OCI-LY1 (cell line): ENCODE measurements around the gene MRPS22.

Source experiments
- H2AFZ ChIP-seq: fragments of 200-600 bp; sonication (generic), shearing (Covaris generic); 2 replicates; pipeline ENCODE4 v1.6.0; 2014; ENCODE audit warnings: antibody characterized with exemption, mild to moderate bottlenecking, low read length
- H3F3A ChIP-seq: fragments of 200-600 bp; sonication (generic), shearing (Covaris generic); 2 replicates; pipeline ENCODE4 v1.6.0; 2014; ENCODE audit warnings: mild to moderate bottlenecking, antibody characterized with exemption, low read length, moderate library complexity; ENCODE audit not compliant: insufficient read depth
- H3K27ac ChIP-seq: fragments of 200-600 bp; sonication (generic); 2 replicates; pipeline ENCODE4 v1.5.1; 2014; ENCODE audit warnings: low read length, mixed run types, mild to moderate bottlenecking, low read depth; ENCODE audit not compliant: poor library complexity, severe bottlenecking
- H3K27me3 ChIP-seq: fragments of 200-600 bp; sonication (generic); 2 replicates; pipeline ENCODE4 v1.6.0; 2014; ENCODE audit warnings: antibody characterized with exemption, mild to moderate bottlenecking, low read length, moderate library complexity; ENCODE audit not compliant: insufficient read depth
- H3K36me3 ChIP-seq: fragments of 200-600 bp; sonication (generic); 2 replicates; pipeline ENCODE4 v1.6.1; 2014; ENCODE audit warnings: mild to moderate bottlenecking, antibody characterized with exemption, low read length, moderate library complexity, mixed read lengths; ENCODE audit not compliant: insufficient read depth
- H3K4me1 ChIP-seq: fragments of 200-600 bp; sonication (generic); 2 replicates; pipeline ENCODE4 v1.5.1; 2014; ENCODE audit warnings: mild to moderate bottlenecking, low read length, moderate library complexity; ENCODE audit not compliant: insufficient read depth, severe bottlenecking
- H3K4me2 ChIP-seq: fragments of 200-600 bp; sonication (generic), shearing (Covaris generic); 2 replicates; pipeline ENCODE4 v1.6.1; 2014; ENCODE audit warnings: low read length
- H3K4me3 ChIP-seq: fragments of 200-600 bp; sonication (generic); 2 replicates; pipeline ENCODE4 v1.5.1; 2014; ENCODE audit warnings: low read length, low read depth, mild to moderate bottlenecking, mixed read lengths; ENCODE audit not compliant: poor library complexity, severe bottlenecking
- H3K79me2 ChIP-seq: fragments of 200-600 bp; shearing (Covaris generic); 2 replicates; pipeline ENCODE4 v1.6.1; 2016; ENCODE audit warnings: mixed run types, low read length, mixed read lengths; ENCODE audit not compliant: insufficient read depth
- H3K9ac ChIP-seq: fragments of 200-600 bp; sonication (generic), shearing (Covaris generic); 2 replicates; pipeline ENCODE4 v1.6.1; 2014; ENCODE audit warnings: mild to moderate bottlenecking, low read length, mixed read lengths
- H3K9me2 ChIP-seq: fragments of 200-600 bp; sonication (generic), shearing (Covaris generic); 2 replicates; pipeline ENCODE4 v1.6.1; 2014; ENCODE audit warnings: low read depth, mild to moderate bottlenecking, low read length, mixed read lengths
- H3K9me3 ChIP-seq: fragments of 200-600 bp; shearing (Covaris generic); 2 replicates; pipeline ENCODE4 v1.6.1; 2014; ENCODE audit warnings: low read length, mixed read lengths
- H4K20me1 ChIP-seq: fragments of 200-600 bp; sonication (generic), shearing (Covaris generic); 2 replicates; pipeline ENCODE4 v1.6.0; 2016; ENCODE audit warnings: mild to moderate bottlenecking, low read length; ENCODE audit not compliant: insufficient read depth
- CTCF ChIP-seq: fragments of 200-600 bp; sonication (generic), shearing (Covaris generic); IDR thresholded peaks from 2 replicates; pipeline ENCODE4 v1.5.1; 2017; ENCODE audit warnings: mild to moderate bottlenecking, antibody characterized with exemption, low read length, moderate library complexity, mixed read lengths
- EZH2 ChIP-seq: fragments of 200-600 bp; sonication (generic), shearing (Covaris generic); IDR thresholded peaks from 2 replicates; pipeline ENCODE4 v1.8.0; 2017; ENCODE audit warnings: borderline replicate concordance, mixed run types, mild to moderate bottlenecking, antibody characterized with exemption, low read length, moderate library complexity, mixed read lengths

Gene MRPS22

GRCh38 chr3:139317660-139318430 is 26.0 kb upstream of the MRPS22 start:
- H3K4me2 ChIP-seq = no peak overlapping the region
- H3K27ac ChIP-seq = no peak overlapping the region
- H3K9me3 ChIP-seq = no peaks in the 10 kb centered on the region
- H2AFZ ChIP-seq = no peak overlapping the region
- H3K27me3 ChIP-seq = 0 out of 2 replicates have a peak, but pooled peaks cover 3% of the 10 kb centered on the region
- no peaks in the 10 kb centered on the region for H3K79me2 ChIP-seq
- no peak overlapping the region for H3K9ac ChIP-seq
- H3F3A ChIP-seq = no peaks in the 10 kb centered on the region
- H3K9me2 ChIP-seq = no peaks in the 10 kb centered on the region
- H3K4me1 ChIP-seq = no peaks in the 10 kb centered on the region
- no peak overlapping the region for H3K4me3 ChIP-seq
- no peaks in the 10 kb centered on the region for H4K20me1 ChIP-seq
- no peak for TF ChIP-seq EZH2
- TF ChIP-seq CTCF = no peak
- no peaks in the 10 kb centered on the region for H3K36me3 ChIP-seq

DNA sequence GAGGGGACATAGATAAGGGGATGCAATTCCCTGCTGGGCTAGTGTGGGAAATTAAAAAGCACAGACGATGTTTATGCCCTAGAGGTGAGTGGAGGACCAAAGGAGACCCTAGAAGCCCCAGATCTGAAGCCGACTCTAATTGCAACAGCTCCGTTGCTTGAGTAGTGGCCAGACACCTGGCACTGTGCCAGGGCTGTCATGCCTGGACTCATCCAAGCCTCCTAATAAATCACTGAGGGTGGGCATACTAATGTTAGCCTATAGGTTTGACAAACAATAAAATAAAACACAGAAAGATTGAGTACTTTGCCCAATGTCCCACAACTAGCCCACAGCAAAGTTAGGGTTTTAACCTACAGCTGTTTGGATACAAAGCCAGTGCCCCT is 25.4 kb upstream of the MRPS22 start:
- H3K9me3 ChIP-seq = no peaks in the 10 kb centered on the region
- no peaks in the 10 kb centered on the region for H3K4me1 ChIP-seq
- no peaks in the 10 kb centered on the region for H3K36me3 ChIP-seq
- H3K27me3 ChIP-seq = 0 out of 2 replicates have a peak, but pooled peaks cover 3% of the 10 kb centered on the region
- no peaks in the 10 kb centered on the region for H3F3A ChIP-seq
- H3K9me2 ChIP-seq = no peaks in the 10 kb centered on the region
- no peak for TF ChIP-seq EZH2
- no peaks in the 10 kb centered on the region for H3K79me2 ChIP-seq
- H3K4me3 ChIP-seq = no peak overlapping the region
- no peak overlapping the region for H3K27ac ChIP-seq
- no peaks in the 10 kb centered on the region for H4K20me1 ChIP-seq
- no peak overlapping the region for H3K9ac ChIP-seq
- no peak overlapping the region for H2AFZ ChIP-seq
- no peak overlapping the region for H3K4me2 ChIP-seq

GRCh38 chr3:139318826-139319225 is 25.0 kb upstream of the MRPS22 start:
- Histone ChIP-seq H3K36me3 (no peaks in the 10 kb centered on the region), H4K20me1 (no peaks in the 10 kb centered on the region), H3K79me2 (no peaks in the 10 kb centered on the region), H3K9me3 (no peaks in the 10 kb centered on the region), H3K27ac (no peak overlapping the region), H3F3A (no peaks in the 10 kb centered on the region), H3K4me1 (no peaks in the 10 kb centered on the region), H2AFZ (no peak overlapping the region), H3K9me2 (no peaks in the 10 kb centered on the region), H3K9ac (no peak overlapping the region), H3K27me3 (0 out of 2 replicates have a peak, but pooled peaks cover 3% of the 10 kb centered on the region), H3K4me2 (no peak overlapping the region), H3K4me3 (no peak overlapping the region)
- TF ChIP-seq CTCF (no peak), EZH2 (no peak)
